Thoracic aorta (tissue), 2 donors: ENCODE data around the gene MZB1. TPM values are rescaled to one million over a fixed set of nuclear protein-coding genes. Genes with fewer than 3 reads are reported as not detected.

Experiments
- ATAC-seq: fragments of 150-250 bp; one replicate; pipeline ENCODE4 v1.8.0; 2017; ENCODE audit warnings: low read depth; ENCODE audit not compliant: insufficient number of reproducible peaks, low FRiP score
- DNase-seq: peaks from one replicate; pipeline ENCODE4 v3.0.0-alpha.2; 2020; ENCODE audit warnings: low spot score
- H3K27ac ChIP-seq, 2 donors: fragments of 200-600 bp; sonication (generic); 1 replicate in 1 of 2; 2 replicates in 1 of 2; pipeline ENCODE4 v1.5.1; 2016; ENCODE audit warnings: mild to moderate bottlenecking in 2 of 2, moderate library complexity in 2 of 2
- H3K27me3 ChIP-seq: fragments of 200-600 bp; sonication (generic); replicated peaks from 2 replicates; pipeline ENCODE4 v1.6.0; 2016; ENCODE audit warnings: mild to moderate bottlenecking; ENCODE audit not compliant: insufficient read depth
- H3K36me3 ChIP-seq: fragments of 200-600 bp; sonication (generic); one replicate; pipeline ENCODE4 v1.5.1; 2016
- H3K4me1 ChIP-seq, 2 donors: fragments of 200-600 bp; sonication (generic); 1 replicate in 1 of 2; 2 replicates in 1 of 2; pipeline versions ENCODE4 v1.5.1 to v1.6.0; 2016; ENCODE audit warnings: low read depth in 2 of 2, mild to moderate bottlenecking in 1 of 2; ENCODE audit not compliant: control insufficient read depth in 1 of 2
- H3K4me3 ChIP-seq: fragments of 200-600 bp; sonication (generic); 2 replicates; pipeline ENCODE4 v1.5.1; 2016; ENCODE audit warnings: mild to moderate bottlenecking
- H3K9me3 ChIP-seq: fragments of 200-600 bp; sonication (generic); 2 replicates; pipeline ENCODE4 v1.5.1; 2016
- total RNA-seq, 2 donors: library from RNA; depleted of rRNA; stranded (reverse); fragments of >200 nt; gene quantifications; one replicate each; pipeline versions ENCODE4 v1.1.0 to v1.2.3, GENCODE V29; 2016
- TF ChIP-seq, protein P1 (sequence below): fragments of 200-600 bp; sonication (generic); IDR thresholded peaks from one replicate; pipeline ENCODE4 v1.5.1; 2019; ENCODE audit warnings: antibody characterized with exemption

The MZB1 gene
- total RNA-seq, 2 donors from 2014 or later, result not detected

DNA sequence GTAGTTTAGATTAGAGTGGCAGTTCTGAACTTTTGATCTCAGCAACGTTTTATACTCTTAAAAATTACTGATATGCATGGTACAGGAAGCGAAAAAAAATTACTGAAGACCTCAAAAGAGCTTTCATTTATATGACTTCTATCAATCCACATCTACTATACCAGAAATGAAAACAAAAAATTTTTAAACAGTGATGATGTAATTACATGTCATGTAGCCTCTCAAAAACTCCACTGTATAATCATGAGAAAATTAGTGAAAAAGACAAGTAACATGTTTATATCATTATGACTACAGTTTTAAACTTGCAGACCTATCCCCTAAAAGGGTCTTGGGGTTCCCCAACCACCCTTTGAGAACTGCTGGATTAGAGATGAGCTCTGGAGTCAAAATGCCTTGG lies 40.3 kb upstream of the MZB1 start:
- Histone ChIP-seq H3K9me3 (no peaks in the 10 kb centered on the region), H3K27me3 (no peaks in the 10 kb centered on the region), H3K4me3 (no peak overlapping the region), H3K4me1 (peaks cover 0 to 3% of the 10 kb centered on the region in 2 donors), H3K36me3 (peaks cover 14% of the 10 kb centered on the region), H3K27ac (no peak overlapping the region)
- TF ChIP-seq, protein P1, sequence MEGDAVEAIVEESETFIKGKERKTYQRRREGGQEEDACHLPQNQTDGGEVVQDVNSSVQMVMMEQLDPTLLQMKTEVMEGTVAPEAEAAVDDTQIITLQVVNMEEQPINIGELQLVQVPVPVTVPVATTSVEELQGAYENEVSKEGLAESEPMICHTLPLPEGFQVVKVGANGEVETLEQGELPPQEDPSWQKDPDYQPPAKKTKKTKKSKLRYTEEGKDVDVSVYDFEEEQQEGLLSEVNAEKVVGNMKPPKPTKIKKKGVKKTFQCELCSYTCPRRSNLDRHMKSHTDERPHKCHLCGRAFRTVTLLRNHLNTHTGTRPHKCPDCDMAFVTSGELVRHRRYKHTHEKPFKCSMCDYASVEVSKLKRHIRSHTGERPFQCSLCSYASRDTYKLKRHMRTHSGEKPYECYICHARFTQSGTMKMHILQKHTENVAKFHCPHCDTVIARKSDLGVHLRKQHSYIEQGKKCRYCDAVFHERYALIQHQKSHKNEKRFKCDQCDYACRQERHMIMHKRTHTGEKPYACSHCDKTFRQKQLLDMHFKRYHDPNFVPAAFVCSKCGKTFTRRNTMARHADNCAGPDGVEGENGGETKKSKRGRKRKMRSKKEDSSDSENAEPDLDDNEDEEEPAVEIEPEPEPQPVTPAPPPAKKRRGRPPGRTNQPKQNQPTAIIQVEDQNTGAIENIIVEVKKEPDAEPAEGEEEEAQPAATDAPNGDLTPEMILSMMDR, result no peak
- DNase-seq, result no peak
- ATAC-seq, result no peak

DNA sequence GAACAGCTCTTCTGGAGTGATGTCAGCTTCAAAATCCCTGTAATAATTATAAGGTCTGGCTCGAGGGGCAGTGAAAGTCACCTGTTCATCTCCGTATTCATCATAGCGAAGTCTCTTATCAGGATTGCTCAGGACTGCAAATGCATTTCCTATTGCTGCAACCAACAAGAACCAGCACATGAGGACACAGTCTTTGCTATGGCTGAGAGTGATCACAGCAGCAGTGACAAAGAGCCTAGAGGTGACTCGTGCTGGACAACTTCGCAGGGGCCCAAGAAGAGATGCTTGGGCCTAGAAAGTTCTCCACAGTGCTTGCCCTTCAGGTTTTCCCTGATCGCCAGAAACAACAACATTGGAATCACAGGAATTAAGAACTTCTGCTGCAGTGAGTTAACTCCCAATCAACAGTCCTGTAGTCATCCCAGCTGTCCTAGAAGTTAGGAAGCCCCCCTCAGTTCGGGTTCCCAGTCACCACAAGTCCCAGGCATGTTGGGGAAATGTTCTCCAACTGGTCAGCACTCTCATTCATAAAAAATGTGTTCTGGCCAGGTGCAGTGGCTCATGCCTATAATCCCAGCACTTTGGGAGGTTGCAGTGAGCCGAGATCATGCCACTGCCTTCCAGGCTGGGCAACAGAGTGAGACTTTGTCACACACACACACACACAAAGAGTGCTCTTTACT lies 36.6 kb upstream of the MZB1 start:
- Histone ChIP-seq H3K27me3 (no peaks in the 10 kb centered on the region), H3K9me3 (no peaks in the 10 kb centered on the region), H3K4me3 (no peak overlapping the region), H3K27ac (peak overlapping the region in 1 of 2 donors; percentile 57), H3K4me1 (peaks cover 0 to 3% of the 10 kb centered on the region in 2 donors), H3K36me3 (peaks cover 10% of the 10 kb centered on the region)
- ATAC-seq (peak; percentile 33), DNase-seq (no peak)
- TF ChIP-seq, protein P1, result no peak

DNA sequence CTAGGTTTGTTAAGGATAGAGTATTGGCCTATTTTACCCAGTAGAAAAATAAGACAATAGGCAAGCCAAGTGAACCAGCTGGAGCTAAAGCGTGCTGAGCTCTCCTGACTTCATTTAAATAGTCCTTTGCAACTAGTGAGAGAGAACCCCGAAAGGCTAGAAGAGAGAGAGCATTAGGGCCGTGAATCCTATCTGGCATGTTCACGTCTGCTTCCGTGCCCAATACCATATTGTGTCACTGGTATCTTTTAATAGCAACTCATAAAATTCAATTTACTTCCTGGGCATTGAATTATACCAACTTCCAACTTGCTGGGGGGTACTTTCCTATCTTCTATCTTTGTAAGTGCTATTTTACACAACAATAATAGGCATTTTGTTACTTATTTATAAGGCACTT lies 35.8 kb upstream of the MZB1 start:
- TF ChIP-seq, protein P1, result no peak
- Histone ChIP-seq H3K9me3 (no peaks in the 10 kb centered on the region), H3K27me3 (no peaks in the 10 kb centered on the region), H3K4me1 (peaks cover 0 to 3% of the 10 kb centered on the region in 2 donors), H3K4me3 (no peak overlapping the region), H3K36me3 (peaks cover 10% of the 10 kb centered on the region), H3K27ac (no peak overlapping the region)
- DNase-seq (no peak), ATAC-seq (no peak)

DNA sequence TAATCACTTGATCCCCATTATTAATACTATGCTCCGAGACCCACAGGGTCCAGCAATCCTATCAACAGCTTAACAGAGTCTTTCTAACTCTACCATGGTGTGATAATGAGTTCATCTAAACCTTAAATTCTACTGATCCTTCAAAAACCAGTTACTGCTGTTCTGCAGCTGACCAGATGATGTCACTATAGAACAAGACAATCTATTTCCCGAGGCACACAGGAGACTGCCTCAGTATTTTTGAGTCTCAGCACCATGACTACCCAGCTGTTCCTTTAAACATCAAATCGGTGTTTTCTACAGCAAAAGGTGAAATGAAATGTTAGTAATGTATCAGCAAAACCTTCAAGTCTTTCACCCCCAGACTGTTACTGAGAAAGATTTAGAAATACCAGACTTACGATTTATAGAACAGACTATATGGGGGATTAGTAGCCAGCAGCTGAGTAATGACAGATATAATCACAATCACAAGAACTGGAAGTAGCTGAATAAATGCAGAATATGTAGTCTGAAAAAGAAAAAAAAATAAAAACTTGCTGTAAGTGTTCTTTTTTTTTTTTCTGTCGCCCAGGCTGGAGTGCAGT lies 32.7 kb upstream of the MZB1 start:
- H3K36me3 ChIP-seq, result peaks cover 21% of the 10 kb centered on the region
- no peak for DNase-seq

More for the DNA sequence above, 32.7 kb upstream of the MZB1 start:
- ATAC-seq, result no peak
- Histone ChIP-seq H3K4me1 (peaks cover 10 to 14% of the 10 kb centered on the region in 2 donors), H3K27ac (no peak overlapping the region), H3K27me3 (no peaks in the 10 kb centered on the region), H3K4me3 (no peak overlapping the region), H3K9me3 (no peaks in the 10 kb centered on the region)
- TF ChIP-seq, protein P1, result peak; percentile 68
